Activated CD4-positive, CD25-positive, alpha-beta regulatory T cell treated with anti-CD3 and anti-CD28 coated beads, Interleukin-2, amount 50 U/mL, for 72 hours (primary cell): ENCODE data around the gene DNAH2.

Source experiments
- DNase-seq: peaks from one replicate; pipeline ENCODE4 v3.0.0; 2021

Gene DNAH2

GRCh38 chr17:7882068-7882467, 164.5 kb downstream of the DNAH2 start:
- no peak for DNase-seq

- no peak for DNase-seq
Observed at GRCh38 chr17:7882629-7883028, 165.1 kb downstream of the DNAH2 start.
